Spleen (tissue), 7 donors: Measurements from ENCODE around the gene SLC7A8.

Source experiments
- POLR2A ChIP-seq, 3 donors: fragments of 450-650 bp; IDR thresholded peaks; one replicate each; pipeline ENCODE4 v1.5.1; 2017; ENCODE audit warnings: antibody characterized with exemption in 3 of 3, mild to moderate bottlenecking in 1 of 3
- POLR2AphosphoS5 ChIP-seq, 3 donors: sonication (generic); formaldehyde crosslinking; IDR thresholded peaks; one replicate each; pipeline ENCODE4 v1.5.1; 2017; ENCODE audit warnings: antibody characterized with exemption in 3 of 3
- TF ChIP-seq, protein P1 (sequence below), 11 experiments: fragments of 200-600 bp in 7 of 11; fragments of 450-650 bp in 4 of 11; sonication (generic) in 4 of 11; IDR thresholded peaks in 8 of 11; conservative IDR thresholded peaks in 3 of 11; 1 replicate in 7 of 11; 2 replicates in 4 of 11; pipeline versions ENCODE4 v1.4.0 to v1.8.0; 2016 to 2021; ENCODE audit warnings: antibody characterized with exemption in 11 of 11, inconsistent platforms in 4 of 11, mild to moderate bottlenecking in 1 of 11
- donor health status: DM: no; HTN: no; CAD: no; lungs with moderate emphysema.
- donor health status: DM: no; HTN: no; CAD: no.
- donor health status: DM: no; HTN: no; CAD: no.

DNA sequence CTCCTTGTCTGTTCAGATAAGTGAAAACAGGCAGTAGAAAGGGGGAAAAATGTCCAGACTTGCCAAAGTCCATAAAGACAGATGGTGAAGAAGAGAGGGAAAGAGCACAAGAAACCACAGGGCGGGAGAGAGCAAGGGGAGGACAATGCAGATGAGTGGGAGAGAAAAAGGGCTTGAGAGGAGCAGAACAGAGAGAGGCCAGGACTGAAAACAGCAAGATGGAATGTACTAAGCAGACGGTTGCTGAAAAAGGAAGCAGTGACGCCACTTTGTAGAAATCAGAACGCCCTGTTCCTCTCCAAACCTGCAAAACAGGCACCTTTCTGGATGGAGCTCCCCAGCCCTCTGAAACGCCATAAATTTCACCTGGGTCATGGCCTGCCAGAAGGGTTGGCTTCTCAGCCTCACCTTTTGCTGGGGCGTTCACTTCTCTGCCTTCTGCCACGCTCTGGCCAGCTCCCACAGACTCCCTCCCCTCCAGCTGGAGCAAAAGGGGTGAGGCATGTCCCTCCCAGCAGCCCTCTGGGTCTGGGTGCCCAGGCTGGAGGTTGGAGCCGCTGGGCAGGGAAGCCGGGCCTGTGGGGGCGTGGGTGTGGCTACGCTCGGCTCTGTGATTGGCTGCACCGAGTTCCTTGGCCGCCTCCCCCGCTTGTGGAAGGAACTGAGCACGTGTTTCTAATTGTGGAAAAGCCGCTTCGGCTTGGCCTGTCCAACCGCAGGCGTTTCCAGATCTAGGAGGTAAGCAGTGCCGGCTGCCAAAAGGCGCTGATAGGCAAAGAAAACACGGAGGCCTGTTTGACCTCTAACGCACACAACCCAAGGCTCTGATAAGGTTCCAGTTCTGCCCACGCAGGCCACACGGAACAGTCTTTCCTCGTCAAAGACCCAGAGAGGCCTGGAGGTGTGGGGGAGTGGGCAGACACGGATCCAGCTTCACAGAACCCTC lies 29.3 kb downstream of the SLC7A8 start:
- TF ChIP-seq POLR2AphosphoS5 (IDR thresholded peaks at IDR 0.05) (peak; percentile 18 to 78 (median 70)), POLR2A (IDR thresholded peaks at IDR 0.05) (no peak)
- TF ChIP-seq, protein P1, sequence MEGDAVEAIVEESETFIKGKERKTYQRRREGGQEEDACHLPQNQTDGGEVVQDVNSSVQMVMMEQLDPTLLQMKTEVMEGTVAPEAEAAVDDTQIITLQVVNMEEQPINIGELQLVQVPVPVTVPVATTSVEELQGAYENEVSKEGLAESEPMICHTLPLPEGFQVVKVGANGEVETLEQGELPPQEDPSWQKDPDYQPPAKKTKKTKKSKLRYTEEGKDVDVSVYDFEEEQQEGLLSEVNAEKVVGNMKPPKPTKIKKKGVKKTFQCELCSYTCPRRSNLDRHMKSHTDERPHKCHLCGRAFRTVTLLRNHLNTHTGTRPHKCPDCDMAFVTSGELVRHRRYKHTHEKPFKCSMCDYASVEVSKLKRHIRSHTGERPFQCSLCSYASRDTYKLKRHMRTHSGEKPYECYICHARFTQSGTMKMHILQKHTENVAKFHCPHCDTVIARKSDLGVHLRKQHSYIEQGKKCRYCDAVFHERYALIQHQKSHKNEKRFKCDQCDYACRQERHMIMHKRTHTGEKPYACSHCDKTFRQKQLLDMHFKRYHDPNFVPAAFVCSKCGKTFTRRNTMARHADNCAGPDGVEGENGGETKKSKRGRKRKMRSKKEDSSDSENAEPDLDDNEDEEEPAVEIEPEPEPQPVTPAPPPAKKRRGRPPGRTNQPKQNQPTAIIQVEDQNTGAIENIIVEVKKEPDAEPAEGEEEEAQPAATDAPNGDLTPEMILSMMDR (IDR thresholded peaks at IDR 0.05 in 8 of 11, conservative IDR thresholded peaks at IDR 0.05 in 3 of 11), result no peak
